HL-60 (cell line): ENCODE results near the gene CFAP92.

ENCODE experiments used
- DNase-seq, 2 experiments: peaks; one replicate each; pipeline ENCODE4 v3.0.0-alpha.2; 2010 to 2020; ENCODE audit warnings: low read depth in 1 of 2, low spot score in 1 of 2
- H3K27ac ChIP-seq: fragments of 250-450 bp; sonication (Bioruptor Pico); replicated peaks from 2 replicates; pipeline ENCODE4 v1.5.1; 2020; ENCODE audit warnings: mild to moderate bottlenecking, moderate library complexity
- H3K27me3 ChIP-seq: fragments of 250-450 bp; sonication (Bioruptor Pico); 2 replicates; pipeline ENCODE4 v1.5.1; 2021; ENCODE audit warnings: mild to moderate bottlenecking, moderate library complexity; ENCODE audit not compliant: insufficient read depth, poor library complexity, severe bottlenecking
- H3K4me3 ChIP-seq: replicated peaks from 2 replicates; pipeline ENCODE4 v1.5.1; 2011; ENCODE audit warnings: mild to moderate bottlenecking, control low read depth, low read length; ENCODE audit not compliant: insufficient read depth
- CTCF ChIP-seq: IDR thresholded peaks from one replicate; pipeline ENCODE4 v1.5.1; 2011; ENCODE audit warnings: low read length, control low read depth, inconsistent platforms; ENCODE audit not compliant: insufficient read depth
- GABPA ChIP-seq: IDR thresholded peaks from 2 replicates; pipeline ENCODE4 v1.6.1; 2012; ENCODE audit warnings: low read depth
- POLR2AphosphoS5 ChIP-seq: IDR thresholded peaks from 2 replicates; pipeline ENCODE4 v1.6.1; 2012; ENCODE audit warnings: low read depth
- REST ChIP-seq: IDR thresholded peaks from 2 replicates; pipeline ENCODE4 v1.6.1; 2012; ENCODE audit warnings: low read depth; ENCODE audit not compliant: insufficient replicate concordance
- SPI1 ChIP-seq: IDR thresholded peaks from 2 replicates; pipeline ENCODE4 v1.6.1; 2012; ENCODE audit warnings: low read depth, mild to moderate bottlenecking, borderline replicate concordance

Gene CFAP92

GRCh38 chr3:128875556-128876120, 118.2 kb downstream of the CFAP92 start:
- Histone ChIP-seq H3K27ac (peak overlapping the region; percentile 34), H3K27me3 (no peaks in the 10 kb centered on the region), H3K4me3 (no peak overlapping the region)
- no peak for TF ChIP-seq POLR2AphosphoS5
- TF ChIP-seq CTCF, result peak; percentile 95
- TF ChIP-seq SPI1, result peak; percentile 35; the same call in 1 of the 2 replicates
- DNase-seq, result peak; percentile 41 to 91

- TF ChIP-seq SPI1 (no peak), REST (no peak), CTCF (no peak), POLR2AphosphoS5 (no peak), GABPA (no peak)
- Histone ChIP-seq H3K27ac (no peak overlapping the region), H3K27me3 (no peaks in the 10 kb centered on the region), H3K4me3 (no peak overlapping the region)
- no peak for DNase-seq
Measured at GRCh38 chr3:128874481-128875180, 119.2 kb downstream of the CFAP92 start.

GRCh38 chr3:128873244-128874022, 120.4 kb downstream of the CFAP92 start:
- no peak for DNase-seq
- TF ChIP-seq CTCF, result no peak
- TF ChIP-seq SPI1, result no peak
- no peak for TF ChIP-seq GABPA
- no peak for TF ChIP-seq POLR2AphosphoS5
- TF ChIP-seq REST, result no peak
- H3K4me3 ChIP-seq, result no peak overlapping the region
- H3K27ac ChIP-seq, result no peak overlapping the region
- no peaks in the 10 kb centered on the region for H3K27me3 ChIP-seq
